H9 (cell line): ENCODE data around the gene IGFLR1. TPM values are rescaled to one million over a fixed set of nuclear protein-coding genes. Genes with fewer than 3 reads are reported as not detected.

Experiments
- DNase-seq: peaks from one replicate; pipeline ENCODE4 v3.0.0-alpha.2; 2017
- H2AFZ ChIP-seq: one replicate; pipeline ENCODE4 v1.6.1; 2013; ENCODE audit warnings: mild to moderate bottlenecking, low read length, control low read depth, moderate library complexity
- H2AK5ac ChIP-seq: 2 replicates; pipeline ENCODE4 v1.6.1; 2013; ENCODE audit warnings: low read length, control low read depth, mixed read lengths; ENCODE audit not compliant: insufficient read length
- H2BK120ac ChIP-seq: one replicate; pipeline ENCODE4 v1.6.1; 2013; ENCODE audit warnings: low read depth, mild to moderate bottlenecking, low read length, control low read depth, inconsistent platforms; ENCODE audit not compliant: poor library complexity, severe bottlenecking
- H2BK12ac ChIP-seq: 2 replicates; pipeline ENCODE4 v1.6.1; 2013; ENCODE audit warnings: low read length, control low read depth, mixed read lengths, low read depth; ENCODE audit not compliant: insufficient read length
- H2BK15ac ChIP-seq: 2 replicates; pipeline ENCODE4 v1.6.1; 2013; ENCODE audit warnings: low read depth, low read length, control low read depth
- H2BK20ac ChIP-seq: one replicate; pipeline ENCODE4 v1.6.1; 2013; ENCODE audit warnings: low read depth, mild to moderate bottlenecking, low read length, control low read depth, inconsistent platforms; ENCODE audit not compliant: poor library complexity, severe bottlenecking
- H2BK5ac ChIP-seq: 2 replicates; pipeline ENCODE4 v1.6.1; 2013; ENCODE audit warnings: low read length, control low read depth, mixed read lengths; ENCODE audit not compliant: insufficient read length
- H3K14ac ChIP-seq: 2 replicates; pipeline ENCODE4 v1.6.1; 2013; ENCODE audit warnings: low read length, control low read depth; ENCODE audit not compliant: insufficient read depth
- H3K18ac ChIP-seq: 2 replicates; pipeline ENCODE4 v1.6.1; 2013; ENCODE audit warnings: low read depth, mild to moderate bottlenecking, mixed read lengths, low read length, control low read depth; ENCODE audit not compliant: insufficient read length
- H3K23ac ChIP-seq: 2 replicates; pipeline ENCODE4 v1.6.1; 2013; ENCODE audit warnings: low read length, control low read depth, mixed read lengths, low read depth; ENCODE audit not compliant: insufficient read length
- H3K23me2 ChIP-seq: 2 replicates; pipeline ENCODE4 v1.6.1; 2013; ENCODE audit warnings: low read depth, mild to moderate bottlenecking, mixed read lengths, low read length, control low read depth; ENCODE audit not compliant: insufficient read length, poor library complexity, severe bottlenecking
- H3K27ac ChIP-seq: 2 replicates; pipeline ENCODE4 v1.5.1; 2013; ENCODE audit warnings: low read length, control low read depth, mixed read lengths, low read depth; ENCODE audit not compliant: insufficient read length
- H3K27me3 ChIP-seq: 2 replicates; pipeline ENCODE4 v1.6.1; 2013; ENCODE audit warnings: low read length, control low read depth, inconsistent platforms; ENCODE audit not compliant: insufficient read depth
- H3K4ac ChIP-seq: 2 replicates; pipeline ENCODE4 v1.6.1; 2013; ENCODE audit warnings: low read depth, mild to moderate bottlenecking, control low read depth, inconsistent platforms, low read length, moderate library complexity
- H3K4me1 ChIP-seq: 2 replicates; pipeline ENCODE4 v1.6.1; 2013; ENCODE audit warnings: low read length, control low read depth, inconsistent platforms; ENCODE audit not compliant: insufficient read depth
- H3K4me2 ChIP-seq: 2 replicates; pipeline ENCODE4 v1.6.1; 2013; ENCODE audit warnings: low read length, control low read depth, mixed read lengths; ENCODE audit not compliant: insufficient read length, insufficient read depth
- H3K56ac ChIP-seq: 2 replicates; pipeline ENCODE4 v1.6.1; 2013; ENCODE audit warnings: low read depth, mild to moderate bottlenecking, mixed read lengths, low read length, control low read depth; ENCODE audit not compliant: insufficient read length
- H3K79me1 ChIP-seq: 2 replicates; pipeline ENCODE4 v1.6.1; 2013; ENCODE audit warnings: low read depth, mild to moderate bottlenecking, moderate library complexity, low read length, control low read depth, inconsistent platforms; ENCODE audit not compliant: insufficient read depth, poor library complexity, severe bottlenecking
- H3K79me2 ChIP-seq: 2 replicates; pipeline ENCODE4 v1.6.1; 2013; ENCODE audit warnings: low read length, control low read depth, inconsistent platforms; ENCODE audit not compliant: insufficient read depth
- H3K9ac ChIP-seq: 2 replicates; pipeline ENCODE4 v1.6.1; 2013; ENCODE audit warnings: low read length, control low read depth, mixed read lengths; ENCODE audit not compliant: insufficient read length; ENCODE audit errors: extremely low read depth
- H3K9me3 ChIP-seq: one replicate; pipeline ENCODE4 v1.6.1; 2013; ENCODE audit warnings: low read depth, low read length, inconsistent platforms; ENCODE audit not compliant: control insufficient read depth
- H3T11ph ChIP-seq: one replicate; pipeline ENCODE4 v1.6.1; 2013; ENCODE audit warnings: mild to moderate bottlenecking, low read length, control low read depth, inconsistent platforms
- H4K20me1 ChIP-seq: one replicate; pipeline ENCODE4 v1.6.1; 2013; ENCODE audit not compliant: control insufficient read depth, insufficient read length, insufficient read depth
- H4K5ac ChIP-seq: 2 replicates; pipeline ENCODE4 v1.6.1; 2013; ENCODE audit warnings: low read depth, mild to moderate bottlenecking, mixed read lengths, low read length, control low read depth; ENCODE audit not compliant: insufficient read length
- H4K8ac ChIP-seq: replicated peaks from 2 replicates; pipeline ENCODE4 v1.6.1; 2013; ENCODE audit warnings: low read length, control low read depth, mixed read lengths, low read depth; ENCODE audit not compliant: insufficient read length
- H4K91ac ChIP-seq: 2 replicates; pipeline ENCODE4 v1.6.1; 2013; ENCODE audit warnings: low read depth, mild to moderate bottlenecking, moderate library complexity, mixed read lengths, low read length, control low read depth; ENCODE audit not compliant: insufficient read length
- H3K27ac Mint-ChIP-seq, 3 experiments: 2 replicates in 2 of 3; 3 replicates in 1 of 3; pipeline ENCODE4 v1.8.0; 2020 to 2021; ENCODE audit warnings: mixed read lengths in 3 of 3, mild to moderate bottlenecking in 1 of 3, moderate library complexity in 1 of 3
- H3K27me3 Mint-ChIP-seq: 2 replicates; pipeline ENCODE4 v1.8.0; 2021; ENCODE audit warnings: low read depth, mild to moderate bottlenecking, moderate library complexity, mixed read lengths
- H3K36me3 Mint-ChIP-seq, 3 experiments: 2 replicates in 2 of 3; 3 replicates in 1 of 3; pipeline ENCODE4 v1.8.0; 2020 to 2021; ENCODE audit warnings: low read depth in 3 of 3, mixed read lengths in 3 of 3; ENCODE audit not compliant: insufficient read depth in 1 of 3
- H3K4me1 Mint-ChIP-seq, 2 experiments: 2 replicates each; pipeline ENCODE4 v1.8.0; 2020; ENCODE audit warnings: mixed read lengths in 2 of 2
- H3K4me3 Mint-ChIP-seq, 2 experiments: 2 replicates in 1 of 2; 3 replicates in 1 of 2; pipeline ENCODE4 v1.8.0; 2020 to 2021; ENCODE audit warnings: mild to moderate bottlenecking in 2 of 2, mixed read lengths in 2 of 2, moderate library complexity in 1 of 2
- H3K9me3 Mint-ChIP-seq, 2 experiments: 2 replicates in 1 of 2; 3 replicates in 1 of 2; pipeline ENCODE4 v1.8.0; 2020; ENCODE audit warnings: mild to moderate bottlenecking in 2 of 2, mixed read lengths in 2 of 2, moderate library complexity in 1 of 2
- WGBS: extraction: QIAGEN DNeasy Blood & Tissue Kit; methylation state at CpG from one replicate; pipeline ENCODE4 v1.1.7; 2013; ENCODE audit warnings: missing lambda C conversion rate, low lambda C conversion rate, mixed read lengths; ENCODE audit not compliant: insufficient read length; ENCODE audit errors: extremely low coverage; 5-methylcytosine and 5-hydroxymethylcytosine counted together
- total RNA-seq: library from RNA; stranded (reverse); gene quantifications from 2 replicates; pipeline ENCODE4 v1.2.1, GENCODE V29; 2021
- TF ChIP-seq, protein P1 (sequence below): fragments of 200-600 bp; sonication (generic); conservative IDR thresholded peaks from 3 replicates; pipeline ENCODE4 v1.8.0; 2021; ENCODE audit warnings: antibody characterized with exemption, mild to moderate bottlenecking

IGFLR1 gene
- total RNA-seq, 1 experiment from 2014 or later, result 2.9 TPM

DNA sequence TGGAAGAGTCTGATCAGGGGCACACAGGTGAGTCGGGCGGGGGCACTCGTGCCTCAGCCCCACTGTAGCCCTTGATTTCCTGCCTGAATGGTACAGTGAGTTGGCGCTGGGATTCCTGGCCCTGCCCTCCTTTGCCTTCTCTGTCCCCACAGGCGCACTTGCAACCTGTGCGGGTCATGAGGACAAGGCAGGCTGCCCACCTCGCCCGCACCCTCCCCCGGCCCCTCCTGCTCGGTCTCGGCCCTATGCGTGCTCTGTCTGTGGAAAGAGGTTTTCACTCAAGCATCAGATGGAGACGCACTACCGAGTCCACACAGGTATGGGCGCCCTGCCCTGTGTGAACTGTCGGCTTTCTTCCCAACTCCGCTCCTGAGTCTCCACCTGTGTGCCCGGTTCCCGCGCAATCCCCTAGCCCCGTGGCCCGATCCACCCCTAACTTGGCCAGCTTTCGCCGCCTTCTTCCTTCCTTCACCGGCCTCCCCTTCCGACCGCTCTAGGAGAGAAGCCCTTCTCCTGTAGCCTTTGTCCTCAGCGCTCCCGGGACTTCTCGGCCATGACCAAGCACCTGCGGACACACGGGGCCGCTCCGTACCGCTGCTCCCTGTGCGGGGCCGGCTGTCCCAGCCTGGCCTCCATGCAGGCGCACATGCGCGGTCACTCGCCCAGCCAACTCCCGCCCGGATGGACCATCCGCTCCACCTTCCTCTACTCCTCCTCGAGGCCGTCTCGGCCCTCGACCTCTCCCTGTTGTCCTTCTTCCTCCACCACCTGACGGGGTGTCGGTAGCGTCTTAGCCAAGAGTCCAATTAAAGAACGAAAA, 26.1 kb downstream of the IGFLR1 start:
- no peak overlapping the region for H4K91ac ChIP-seq
- H3K9me3 ChIP-seq, result no peaks in the 10 kb centered on the region
- H4K8ac ChIP-seq, result no peak overlapping the region
- Mint-ChIP-seq H3K9me3 (no peaks in the 10 kb centered on the region; a peak in 1 of 5 replicates), H3K4me1 (peaks cover 45 to 47% of the 10 kb centered on the region in 2 experiments), H3K4me3 (peak overlapping the region; percentile 86 to 90), H3K36me3 (peaks cover 9 to 20% (median 11%) of the 10 kb centered on the region in 3 experiments; a peak in 6 of 7 replicates), H3K27me3 (no peaks in the 10 kb centered on the region; the same call in 1 of the 2 replicates), H3K27ac (peak overlapping the region; percentile 91 to 99 (median 95))
- no peak overlapping the region for H3K23ac ChIP-seq
- no peak overlapping the region for H2BK20ac ChIP-seq
- no peak overlapping the region for H3T11ph ChIP-seq
- no peaks in the 10 kb centered on the region for H3K79me1 ChIP-seq
- WGBS, result no CpG with 5 or more reads among the region's 52 CpGs
- no peak overlapping the region for H2BK5ac ChIP-seq
- H3K18ac ChIP-seq, result peak overlapping the region; percentile 83
- no peak overlapping the region for H4K5ac ChIP-seq
- TF ChIP-seq, protein P1, sequence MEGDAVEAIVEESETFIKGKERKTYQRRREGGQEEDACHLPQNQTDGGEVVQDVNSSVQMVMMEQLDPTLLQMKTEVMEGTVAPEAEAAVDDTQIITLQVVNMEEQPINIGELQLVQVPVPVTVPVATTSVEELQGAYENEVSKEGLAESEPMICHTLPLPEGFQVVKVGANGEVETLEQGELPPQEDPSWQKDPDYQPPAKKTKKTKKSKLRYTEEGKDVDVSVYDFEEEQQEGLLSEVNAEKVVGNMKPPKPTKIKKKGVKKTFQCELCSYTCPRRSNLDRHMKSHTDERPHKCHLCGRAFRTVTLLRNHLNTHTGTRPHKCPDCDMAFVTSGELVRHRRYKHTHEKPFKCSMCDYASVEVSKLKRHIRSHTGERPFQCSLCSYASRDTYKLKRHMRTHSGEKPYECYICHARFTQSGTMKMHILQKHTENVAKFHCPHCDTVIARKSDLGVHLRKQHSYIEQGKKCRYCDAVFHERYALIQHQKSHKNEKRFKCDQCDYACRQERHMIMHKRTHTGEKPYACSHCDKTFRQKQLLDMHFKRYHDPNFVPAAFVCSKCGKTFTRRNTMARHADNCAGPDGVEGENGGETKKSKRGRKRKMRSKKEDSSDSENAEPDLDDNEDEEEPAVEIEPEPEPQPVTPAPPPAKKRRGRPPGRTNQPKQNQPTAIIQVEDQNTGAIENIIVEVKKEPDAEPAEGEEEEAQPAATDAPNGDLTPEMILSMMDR, result no peak
- peak overlapping the region; percentile 67 for H3K14ac ChIP-seq
- no peak overlapping the region for H2AFZ ChIP-seq
- H3K9ac ChIP-seq, result peak overlapping the region; percentile 52
- H2BK120ac ChIP-seq, result no peak overlapping the region
- peaks cover 11% of the 10 kb centered on the region; the same call in 1 of the 2 replicates for H3K79me2 ChIP-seq
- peaks cover 10% of the 10 kb centered on the region; the same call in 1 of the 2 replicates for H3K4me1 ChIP-seq
- peaks cover 18% of the 10 kb centered on the region for H3K23me2 ChIP-seq
- no peak overlapping the region for H2AK5ac ChIP-seq
- no peaks in the 10 kb centered on the region for H3K27me3 ChIP-seq
- H2BK12ac ChIP-seq, result no peak overlapping the region
- peak overlapping the region; percentile 15 for H3K27ac ChIP-seq
- H3K4me2 ChIP-seq, result peak overlapping the region; percentile 80
- H2BK15ac ChIP-seq, result no peak overlapping the region
- H4K20me1 ChIP-seq, result peaks cover 6% of the 10 kb centered on the region
- no peak overlapping the region for H3K4ac ChIP-seq
- no peak overlapping the region for H3K56ac ChIP-seq
- no peak for DNase-seq
